Liver (tissue), 9 donors: Measurements from ENCODE around the gene IGF1R. TPM values are rescaled to one million over a fixed set of nuclear protein-coding genes. Genes with fewer than 3 reads are reported as not detected.

ENCODE experiments used
- DNase-seq: peaks from one replicate; pipeline ENCODE4 v3.0.0-alpha.2; 2017; ENCODE audit warnings: low spot score
- H3K27ac ChIP-seq, 2 donors: one replicate each; pipeline ENCODE4 v1.7.0; 2013; ENCODE audit warnings: inconsistent platforms in 2 of 2, low read length in 2 of 2, control low read depth in 1 of 2, low read depth in 1 of 2, mild to moderate bottlenecking in 1 of 2
- H3K27me3 ChIP-seq, 4 donors: one replicate each; pipeline versions ENCODE4 v1.6.1 to v1.7.0; 2013; ENCODE audit warnings: low read length in 3 of 4, inconsistent platforms in 1 of 4, mild to moderate bottlenecking in 1 of 4, moderate library complexity in 1 of 4; ENCODE audit not compliant: control insufficient read depth in 4 of 4, insufficient read depth in 4 of 4
- H3K36me3 ChIP-seq, 4 donors: one replicate each; pipeline versions ENCODE4 v1.6.1 to v1.7.0; 2013; ENCODE audit warnings: low read length in 3 of 4, mild to moderate bottlenecking in 3 of 4, low read depth in 1 of 4, moderate library complexity in 1 of 4; ENCODE audit not compliant: control insufficient read depth in 4 of 4, insufficient read depth in 3 of 4
- H3K4me1 ChIP-seq, 4 donors: one replicate each; pipeline versions ENCODE4 v1.6.1 to v1.7.0; 2013; ENCODE audit warnings: low read length in 3 of 4, mild to moderate bottlenecking in 3 of 4, moderate library complexity in 1 of 4; ENCODE audit not compliant: control insufficient read depth in 4 of 4, insufficient read depth in 4 of 4
- H3K4me3 ChIP-seq, 3 donors: one replicate each; pipeline versions ENCODE4 v1.6.1 to v1.7.0; 2013; ENCODE audit warnings: low read length in 3 of 3, control low read depth in 1 of 3, low read depth in 1 of 3, mild to moderate bottlenecking in 1 of 3
- H3K9ac ChIP-seq, 2 donors: one replicate each; pipeline ENCODE4 v1.7.0; 2013; ENCODE audit warnings: low read length in 2 of 2, mild to moderate bottlenecking in 2 of 2, moderate library complexity in 2 of 2, control low read depth in 1 of 2, low read depth in 1 of 2
- H3K9me3 ChIP-seq, 4 donors: one replicate each; pipeline versions ENCODE4 v1.6.1 to v1.7.0; 2013; ENCODE audit warnings: low read length in 3 of 4; ENCODE audit not compliant: control insufficient read depth in 4 of 4
- EGR1 ChIP-seq, 2 donors: IDR thresholded peaks; 2 replicates each; pipeline ENCODE4 v1.6.1; 2016 to 2018; ENCODE audit warnings: antibody characterized with exemption in 2 of 2, low read depth in 2 of 2
- FOXA1 ChIP-seq: IDR thresholded peaks from 2 replicates; pipeline ENCODE4 v1.6.1; 2016; ENCODE audit warnings: antibody characterized with exemption
- FOXA2 ChIP-seq: IDR thresholded peaks from 2 replicates; pipeline ENCODE4 v1.6.1; 2016; ENCODE audit warnings: antibody characterized with exemption
- GABPA ChIP-seq, 2 donors: IDR thresholded peaks in 1 of 2; conservative IDR thresholded peaks in 1 of 2; 2 replicates each; pipeline ENCODE4 v1.6.1; 2016; ENCODE audit warnings: antibody characterized with exemption in 2 of 2, mild to moderate bottlenecking in 1 of 2, moderate library complexity in 1 of 2
- HNF4A ChIP-seq, 2 donors: conservative IDR thresholded peaks; 2 replicates each; pipeline ENCODE4 v1.6.1; 2016; ENCODE audit warnings: antibody characterized with exemption in 2 of 2, mild to moderate bottlenecking in 2 of 2
- HNF4G ChIP-seq: IDR thresholded peaks from 2 replicates; pipeline ENCODE4 v1.6.1; 2016; ENCODE audit warnings: antibody characterized with exemption
- JUND ChIP-seq, 2 donors: IDR thresholded peaks; 2 replicates each; pipeline ENCODE4 v1.6.1; 2016; ENCODE audit warnings: antibody characterized with exemption in 2 of 2
- MAX ChIP-seq: IDR thresholded peaks from 2 replicates; pipeline ENCODE4 v1.6.1; 2016; ENCODE audit warnings: antibody characterized with exemption
- NR2F2 ChIP-seq: IDR thresholded peaks from 2 replicates; pipeline ENCODE4 v1.6.1; 2016; ENCODE audit warnings: antibody characterized with exemption
- RAD21 ChIP-seq, 2 donors: IDR thresholded peaks; 2 replicates each; pipeline ENCODE4 v1.6.1; 2016; ENCODE audit warnings: antibody characterized with exemption in 2 of 2, mild to moderate bottlenecking in 2 of 2
- REST ChIP-seq: IDR thresholded peaks from 2 replicates; pipeline ENCODE4 v1.6.1; 2016; ENCODE audit warnings: antibody characterized with exemption, mild to moderate bottlenecking
- RXRA ChIP-seq, 2 donors: IDR thresholded peaks; 2 replicates each; pipeline ENCODE4 v1.6.1; 2017 to 2018; ENCODE audit warnings: antibody characterized with exemption in 2 of 2, mild to moderate bottlenecking in 1 of 2
- SP1 ChIP-seq: IDR thresholded peaks from 2 replicates; pipeline ENCODE4 v1.6.1; 2018; ENCODE audit warnings: antibody characterized with exemption, mild to moderate bottlenecking
- TAF1 ChIP-seq: conservative IDR thresholded peaks from 2 replicates; pipeline ENCODE4 v1.6.1; 2016; ENCODE audit warnings: antibody characterized with exemption, mild to moderate bottlenecking
- YY1 ChIP-seq: IDR thresholded peaks from 2 replicates; pipeline ENCODE4 v1.6.1; 2016; ENCODE audit warnings: antibody characterized with exemption, mild to moderate bottlenecking
- WGBS: extraction: QIAGEN DNeasy Blood & Tissue Kit; methylation state at CpG from one replicate; pipeline ENCODE4 v1.1.7; 2013; 5-methylcytosine and 5-hydroxymethylcytosine counted together
- polyA plus RNA-seq, 2 donors: library from polyadenylated mRNA; stranded (reverse) in 1 of 2; unstranded in 1 of 2; fragments of 200-250 nt in 1 of 2; fragments of >200 nt in 1 of 2; fragmentation: Nextera tagmentation in 1 of 2; extraction: Ambion mirVana in 1 of 2; gene quantifications; one replicate each; pipeline versions ENCODE4 v1.2.1 to v1.2.3, GENCODE V29; 2013 to 2015
- total RNA-seq, 2 donors: library from RNA; depleted of rRNA; stranded (reverse); fragments of >200 nt; gene quantifications; one replicate each; pipeline ENCODE4 v1.2.3, GENCODE V29; 2014
- TF ChIP-seq, protein P1 (sequence below): IDR thresholded peaks from 2 replicates; pipeline ENCODE4 v1.6.1; 2016; ENCODE audit warnings: antibody characterized with exemption
- TF ChIP-seq, protein P2 (sequence below): IDR thresholded peaks from 2 replicates; pipeline ENCODE4 v1.6.1; 2016; ENCODE audit warnings: antibody characterized with exemption
- TF ChIP-seq, protein P3 (sequence below): fragments of 150-350 bp; IDR thresholded peaks from 2 replicates; pipeline ENCODE4 v1.5.1; 2017; ENCODE audit warnings: improper control_type of control experiment, low read depth, low read length; ENCODE audit not compliant: missing input control
- donor health status: healthy.
- donor health status: healthy.
- donor health status: healthy.
- donor health status: healthy.
- donor health status: healthy.

IGF1R gene
- total and polyA plus RNA-seq, 4 donors: 0.69 to 10.3 (median 3.2) TPM

DNA sequence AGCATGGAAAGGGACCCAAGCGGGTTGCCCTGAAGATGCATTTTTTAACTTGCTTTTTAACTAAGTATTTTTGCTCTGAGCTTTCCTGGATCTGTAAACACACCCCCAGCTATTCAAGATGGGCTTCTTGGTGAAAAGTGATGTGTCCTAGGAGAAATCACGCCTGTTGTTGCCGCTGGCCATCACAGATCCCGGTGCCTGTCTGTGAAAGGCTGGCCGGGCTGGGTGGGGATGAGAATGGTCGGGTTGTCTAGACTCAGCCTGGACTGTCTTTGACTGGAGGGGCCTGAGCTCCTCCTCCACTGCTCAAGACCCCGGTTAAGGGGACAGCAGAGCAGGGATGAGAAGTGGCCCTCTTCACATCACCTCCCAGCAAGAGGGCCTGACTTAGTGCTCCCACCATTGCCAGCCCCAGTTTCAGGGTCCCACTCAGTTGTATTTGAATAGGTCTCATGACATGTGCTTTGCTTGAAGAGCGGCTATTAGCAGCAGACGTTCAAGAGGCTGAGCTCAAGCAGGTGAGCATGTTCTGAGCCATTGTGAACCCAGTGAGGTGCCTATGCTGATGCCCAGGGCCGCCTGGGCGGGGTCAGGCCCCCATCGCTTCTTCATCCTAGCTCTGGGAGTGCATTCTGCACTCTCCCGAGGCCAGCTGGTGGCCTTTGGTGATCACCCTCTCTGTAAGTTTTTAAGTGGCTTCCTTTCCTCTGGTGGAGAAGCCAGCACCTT is 79.9 kb downstream of the IGF1R start:
- no peak overlapping the region for H3K4me3 ChIP-seq
- WGBS: 88% methylated on average over 13 of the region's 13 CpGs
- H3K27ac ChIP-seq: peak overlapping the region in 1 of 2 donors; percentile 31
- no peaks in the 10 kb centered on the region for H3K36me3 ChIP-seq
- H3K27me3 ChIP-seq: peaks cover 0 to 3% (median 0%) of the 10 kb centered on the region in 4 donors
- no peak for TF ChIP-seq RAD21 (IDR thresholded peaks at IDR 0.05)
- no peaks in the 10 kb centered on the region for H3K9me3 ChIP-seq
- no peaks in the 10 kb centered on the region for H3K4me1 ChIP-seq
- no peak for DNase-seq
- no peak overlapping the region for H3K9ac ChIP-seq

DNA sequence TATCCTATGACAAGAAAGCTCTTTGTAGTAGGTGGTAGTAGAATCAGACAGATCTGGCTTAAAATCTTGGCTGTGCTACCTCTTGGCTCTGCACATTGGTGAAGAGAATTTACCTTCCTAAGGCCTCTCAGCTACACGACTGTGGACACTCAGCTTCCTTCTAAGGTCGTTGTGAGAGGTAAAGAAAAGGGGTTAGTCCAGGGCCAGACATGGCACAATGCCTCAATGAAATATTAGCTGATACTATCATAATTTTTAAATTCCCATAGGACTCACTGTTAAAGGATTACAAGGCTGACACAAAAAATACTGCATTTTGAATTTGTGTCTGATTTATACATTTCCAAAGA is 80.4 kb downstream of the IGF1R start:
- WGBS: 63% methylated on average over 2 of the region's 2 CpGs

More for the DNA sequence above, 80.4 kb downstream of the IGF1R start:
- no peak overlapping the region for H3K4me3 ChIP-seq
- no peaks in the 10 kb centered on the region for H3K9me3 ChIP-seq
- peaks cover 0 to 3% (median 0%) of the 10 kb centered on the region in 4 donors for H3K27me3 ChIP-seq
- DNase-seq: no peak
- H3K27ac ChIP-seq: no peak overlapping the region
- H3K36me3 ChIP-seq: no peaks in the 10 kb centered on the region
- peaks cover 0 to under 1% (median 0%) of the 10 kb centered on the region in 4 donors for H3K4me1 ChIP-seq
- no peak overlapping the region for H3K9ac ChIP-seq
- no peak for TF ChIP-seq RXRA (IDR thresholded peaks at IDR 0.05)
- TF ChIP-seq FOXA1: no peak
- TF ChIP-seq, protein P1, sequence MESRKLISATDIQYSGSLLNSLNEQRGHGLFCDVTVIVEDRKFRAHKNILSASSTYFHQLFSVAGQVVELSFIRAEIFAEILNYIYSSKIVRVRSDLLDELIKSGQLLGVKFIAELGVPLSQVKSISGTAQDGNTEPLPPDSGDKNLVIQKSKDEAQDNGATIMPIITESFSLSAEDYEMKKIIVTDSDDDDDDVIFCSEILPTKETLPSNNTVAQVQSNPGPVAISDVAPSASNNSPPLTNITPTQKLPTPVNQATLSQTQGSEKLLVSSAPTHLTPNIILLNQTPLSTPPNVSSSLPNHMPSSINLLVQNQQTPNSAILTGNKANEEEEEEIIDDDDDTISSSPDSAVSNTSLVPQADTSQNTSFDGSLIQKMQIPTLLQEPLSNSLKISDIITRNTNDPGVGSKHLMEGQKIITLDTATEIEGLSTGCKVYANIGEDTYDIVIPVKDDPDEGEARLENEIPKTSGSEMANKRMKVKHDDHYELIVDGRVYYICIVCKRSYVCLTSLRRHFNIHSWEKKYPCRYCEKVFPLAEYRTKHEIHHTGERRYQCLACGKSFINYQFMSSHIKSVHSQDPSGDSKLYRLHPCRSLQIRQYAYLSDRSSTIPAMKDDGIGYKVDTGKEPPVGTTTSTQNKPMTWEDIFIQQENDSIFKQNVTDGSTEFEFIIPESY: no peak
- TF ChIP-seq REST: no peak
- no peak for TF ChIP-seq JUND (IDR thresholded peaks at IDR 0.05)
- no peak for TF ChIP-seq HNF4G
- no peak for TF ChIP-seq TAF1
- no peak for TF ChIP-seq MAX
- no peak for TF ChIP-seq RAD21 (IDR thresholded peaks at IDR 0.05)
- TF ChIP-seq HNF4A (conservative IDR thresholded peaks at IDR 0.05): no peak
- TF ChIP-seq NR2F2: no peak
- TF ChIP-seq, protein P2, sequence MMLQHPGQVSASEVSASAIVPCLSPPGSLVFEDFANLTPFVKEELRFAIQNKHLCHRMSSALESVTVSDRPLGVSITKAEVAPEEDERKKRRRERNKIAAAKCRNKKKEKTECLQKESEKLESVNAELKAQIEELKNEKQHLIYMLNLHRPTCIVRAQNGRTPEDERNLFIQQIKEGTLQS: no peak
- no peak for TF ChIP-seq GABPA (IDR thresholded peaks at IDR 0.05 in 1 of 2, conservative IDR thresholded peaks at IDR 0.05 in 1 of 2)
- no peak for TF ChIP-seq YY1
- TF ChIP-seq, protein P3, sequence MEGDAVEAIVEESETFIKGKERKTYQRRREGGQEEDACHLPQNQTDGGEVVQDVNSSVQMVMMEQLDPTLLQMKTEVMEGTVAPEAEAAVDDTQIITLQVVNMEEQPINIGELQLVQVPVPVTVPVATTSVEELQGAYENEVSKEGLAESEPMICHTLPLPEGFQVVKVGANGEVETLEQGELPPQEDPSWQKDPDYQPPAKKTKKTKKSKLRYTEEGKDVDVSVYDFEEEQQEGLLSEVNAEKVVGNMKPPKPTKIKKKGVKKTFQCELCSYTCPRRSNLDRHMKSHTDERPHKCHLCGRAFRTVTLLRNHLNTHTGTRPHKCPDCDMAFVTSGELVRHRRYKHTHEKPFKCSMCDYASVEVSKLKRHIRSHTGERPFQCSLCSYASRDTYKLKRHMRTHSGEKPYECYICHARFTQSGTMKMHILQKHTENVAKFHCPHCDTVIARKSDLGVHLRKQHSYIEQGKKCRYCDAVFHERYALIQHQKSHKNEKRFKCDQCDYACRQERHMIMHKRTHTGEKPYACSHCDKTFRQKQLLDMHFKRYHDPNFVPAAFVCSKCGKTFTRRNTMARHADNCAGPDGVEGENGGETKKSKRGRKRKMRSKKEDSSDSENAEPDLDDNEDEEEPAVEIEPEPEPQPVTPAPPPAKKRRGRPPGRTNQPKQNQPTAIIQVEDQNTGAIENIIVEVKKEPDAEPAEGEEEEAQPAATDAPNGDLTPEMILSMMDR: no peak
- TF ChIP-seq SP1: no peak
- TF ChIP-seq EGR1 (IDR thresholded peaks at IDR 0.05; ENCODE audit: low read depth in 2 of 2): no peak
- no peak for TF ChIP-seq FOXA2
